ENCODE results near the gene CLASP1. TPM values are rescaled to one million over a fixed set of nuclear protein-coding genes. Genes with fewer than 3 reads are reported as not detected.

Gene CLASP1
- total and polyA plus RNA-seq, 2 experiments from 2014 or later: 20.1 to 45.9 TPM

DNA sequence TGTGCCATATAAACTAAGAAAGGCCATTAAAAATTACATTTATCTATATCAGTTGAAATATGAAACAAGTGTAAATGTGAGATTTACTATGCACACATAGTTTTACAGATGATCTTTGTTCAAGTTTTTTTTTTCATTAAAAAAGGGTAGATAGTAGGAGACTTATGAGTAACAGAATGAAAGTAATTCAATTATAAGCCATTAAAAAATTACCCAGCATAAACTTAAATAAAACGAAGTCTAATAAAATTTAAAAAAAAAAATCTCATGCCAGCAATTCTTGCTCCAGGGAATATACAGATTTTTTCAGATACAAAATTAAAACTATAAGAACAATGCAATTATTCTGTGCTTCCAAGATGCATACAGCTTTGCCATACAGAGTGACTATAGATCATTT, 236.9 kb downstream of the CLASP1 start:
- Histone ChIP-seq H3K4me2 (no peak overlapping the region), H3K4me1 (ENCODE audit: insufficient read depth) (no peaks in the 10 kb centered on the region), H3K9me3 (ENCODE audit: low read depth) (no peaks in the 10 kb centered on the region), H3K4me3 (no peak overlapping the region), H3K79me2 (no peaks in the 10 kb centered on the region), H3K36me3 (replicated peaks; ENCODE audit: insufficient read depth, low read depth) (no peaks in the 10 kb centered on the region), H2AFZ (no peak overlapping the region), H4K20me1 (ENCODE audit: insufficient read depth, poor library complexity, severe bottlenecking) (no peaks in the 10 kb centered on the region), H3K27ac (no peak overlapping the region), H3K27me3 (no peaks in the 10 kb centered on the region), H3K9me2 (replicated peaks; ENCODE audit: insufficient read depth) (no peaks in the 10 kb centered on the region)
- TF ChIP-seq EZH2phosphoT487 (IDR thresholded peaks at IDR 0.05; ENCODE audit: low read depth, severe bottlenecking, unreplicated experiment) (no peak), EZH2 (IDR thresholded peaks at IDR 0.05; ENCODE audit: borderline replicate concordance) (no peak)
- TF ChIP-seq, protein P1, sequence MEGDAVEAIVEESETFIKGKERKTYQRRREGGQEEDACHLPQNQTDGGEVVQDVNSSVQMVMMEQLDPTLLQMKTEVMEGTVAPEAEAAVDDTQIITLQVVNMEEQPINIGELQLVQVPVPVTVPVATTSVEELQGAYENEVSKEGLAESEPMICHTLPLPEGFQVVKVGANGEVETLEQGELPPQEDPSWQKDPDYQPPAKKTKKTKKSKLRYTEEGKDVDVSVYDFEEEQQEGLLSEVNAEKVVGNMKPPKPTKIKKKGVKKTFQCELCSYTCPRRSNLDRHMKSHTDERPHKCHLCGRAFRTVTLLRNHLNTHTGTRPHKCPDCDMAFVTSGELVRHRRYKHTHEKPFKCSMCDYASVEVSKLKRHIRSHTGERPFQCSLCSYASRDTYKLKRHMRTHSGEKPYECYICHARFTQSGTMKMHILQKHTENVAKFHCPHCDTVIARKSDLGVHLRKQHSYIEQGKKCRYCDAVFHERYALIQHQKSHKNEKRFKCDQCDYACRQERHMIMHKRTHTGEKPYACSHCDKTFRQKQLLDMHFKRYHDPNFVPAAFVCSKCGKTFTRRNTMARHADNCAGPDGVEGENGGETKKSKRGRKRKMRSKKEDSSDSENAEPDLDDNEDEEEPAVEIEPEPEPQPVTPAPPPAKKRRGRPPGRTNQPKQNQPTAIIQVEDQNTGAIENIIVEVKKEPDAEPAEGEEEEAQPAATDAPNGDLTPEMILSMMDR (IDR thresholded peaks at IDR 0.05; ENCODE audit: poor library complexity): no peak
- 79% methylated on average over 1 of the region's 1 CpG for WGBS (ENCODE audit: low lambda C conversion rate, missing lambda C conversion rate)
- no peak for DNase-seq (ENCODE audit: low spot score)

DNA sequence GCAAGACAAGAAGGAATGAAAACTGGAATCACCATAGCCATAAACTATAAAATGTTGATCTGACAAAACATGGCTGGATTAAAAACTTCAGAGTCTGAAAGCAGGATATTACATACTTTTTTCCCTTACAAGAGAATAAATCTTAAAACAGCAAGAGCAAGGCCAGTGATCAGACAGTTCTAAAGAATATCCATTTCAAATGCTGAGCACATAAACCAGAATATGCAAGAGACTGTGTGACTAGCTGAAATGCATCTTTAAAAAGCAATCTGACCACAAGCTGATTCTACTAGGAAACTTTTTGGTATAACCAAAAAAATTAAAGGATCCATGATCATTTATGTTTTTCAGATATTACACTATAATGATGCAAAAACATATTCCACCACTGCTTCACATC, 239.3 kb downstream of the CLASP1 start:
- no peaks in the 10 kb centered on the region for H4K20me1 ChIP-seq (ENCODE audit: insufficient read depth, poor library complexity, severe bottlenecking)
- TF ChIP-seq EZH2 (IDR thresholded peaks at IDR 0.05; ENCODE audit: borderline replicate concordance): no peak
- TF ChIP-seq, protein P1 (IDR thresholded peaks at IDR 0.05; ENCODE audit: poor library complexity): no peak
- TF ChIP-seq EZH2phosphoT487 (IDR thresholded peaks at IDR 0.05; ENCODE audit: low read depth, severe bottlenecking, unreplicated experiment): no peak
- H3K4me2 ChIP-seq: no peak overlapping the region
- no peaks in the 10 kb centered on the region for H3K9me3 ChIP-seq (ENCODE audit: low read depth)
- H3K27me3 ChIP-seq: no peaks in the 10 kb centered on the region
- no peaks in the 10 kb centered on the region for H3K9me2 ChIP-seq (replicated peaks; ENCODE audit: insufficient read depth)
- no peaks in the 10 kb centered on the region for H3K36me3 ChIP-seq (replicated peaks; ENCODE audit: insufficient read depth, low read depth)
- H2AFZ ChIP-seq: no peak overlapping the region
- H3K4me1 ChIP-seq (ENCODE audit: insufficient read depth): no peaks in the 10 kb centered on the region
- H3K79me2 ChIP-seq: no peaks in the 10 kb centered on the region
- no peak overlapping the region for H3K27ac ChIP-seq
- no peak for DNase-seq (ENCODE audit: low spot score)
- H3K4me3 ChIP-seq: no peak overlapping the region

DNA sequence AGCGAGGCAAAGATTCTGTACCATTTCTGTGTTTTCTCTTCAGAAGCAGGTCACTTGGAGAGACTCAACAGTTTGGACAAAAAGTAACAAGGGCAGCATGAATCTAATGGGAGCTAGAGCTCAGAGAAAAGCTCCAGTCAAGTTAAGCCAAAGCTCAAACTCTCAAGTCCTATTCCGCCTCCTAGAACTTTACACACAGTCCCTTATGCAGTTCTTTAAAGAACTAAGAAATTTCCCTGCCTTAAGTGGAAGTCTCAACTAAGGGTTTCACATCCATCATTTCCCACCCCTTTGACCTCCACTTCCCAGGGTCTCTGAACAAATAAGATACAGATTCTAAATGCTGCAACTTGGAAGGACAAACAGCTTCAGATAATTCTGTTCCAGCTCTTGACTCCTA, 239.9 kb downstream of the CLASP1 start:
- H3K9me2 ChIP-seq (replicated peaks; ENCODE audit: insufficient read depth): no peaks in the 10 kb centered on the region
- H4K20me1 ChIP-seq (ENCODE audit: insufficient read depth, poor library complexity, severe bottlenecking): no peaks in the 10 kb centered on the region
- H3K4me2 ChIP-seq: no peak overlapping the region
- 96% methylated on average over 2 of the region's 2 CpGs for WGBS (ENCODE audit: low lambda C conversion rate, missing lambda C conversion rate)
- H2AFZ ChIP-seq: no peak overlapping the region
- H3K27ac ChIP-seq: no peak overlapping the region
- TF ChIP-seq EZH2phosphoT487 (IDR thresholded peaks at IDR 0.05; ENCODE audit: low read depth, severe bottlenecking, unreplicated experiment) (no peak), EZH2 (IDR thresholded peaks at IDR 0.05; ENCODE audit: borderline replicate concordance) (no peak)
- TF ChIP-seq, protein P1 (IDR thresholded peaks at IDR 0.05; ENCODE audit: poor library complexity): no peak
- H3K4me3 ChIP-seq: no peak overlapping the region
- no peaks in the 10 kb centered on the region for H3K79me2 ChIP-seq
- no peaks in the 10 kb centered on the region for H3K36me3 ChIP-seq (replicated peaks; ENCODE audit: insufficient read depth, low read depth)
- no peaks in the 10 kb centered on the region for H3K4me1 ChIP-seq (ENCODE audit: insufficient read depth)
- no peak for DNase-seq (ENCODE audit: low spot score)
- no peaks in the 10 kb centered on the region for H3K27me3 ChIP-seq
- no peaks in the 10 kb centered on the region for H3K9me3 ChIP-seq (ENCODE audit: low read depth)

DNA sequence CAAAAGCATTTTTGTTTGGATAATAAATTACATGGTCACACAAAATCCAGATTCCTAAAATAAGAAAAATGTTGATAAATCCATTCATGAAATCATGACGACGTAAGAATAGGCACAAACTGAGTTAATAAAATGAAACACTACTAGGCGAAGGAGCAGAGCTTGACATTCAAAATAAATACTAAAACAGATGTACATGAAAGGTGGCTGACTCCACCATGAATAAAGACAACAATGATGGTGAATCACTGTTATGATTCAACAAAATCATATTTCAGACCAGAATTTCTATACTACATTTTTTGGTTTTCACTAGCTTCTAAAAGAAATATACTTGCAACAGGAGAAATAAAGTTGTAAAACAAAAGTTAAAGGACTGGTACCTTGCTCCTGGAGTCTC, 240.6 kb downstream of the CLASP1 start:
- DNase-seq (ENCODE audit: low spot score): no peak
- H3K36me3 ChIP-seq (replicated peaks; ENCODE audit: insufficient read depth, low read depth): no peaks in the 10 kb centered on the region
- no peaks in the 10 kb centered on the region for H3K9me2 ChIP-seq (replicated peaks; ENCODE audit: insufficient read depth)
- H3K4me3 ChIP-seq: no peak overlapping the region
- H3K27me3 ChIP-seq: no peaks in the 10 kb centered on the region
- no peaks in the 10 kb centered on the region for H3K9me3 ChIP-seq (ENCODE audit: low read depth)
- H3K4me2 ChIP-seq: no peak overlapping the region
- H3K27ac ChIP-seq: no peak overlapping the region
- TF ChIP-seq EZH2 (IDR thresholded peaks at IDR 0.05; ENCODE audit: borderline replicate concordance): no peak
- TF ChIP-seq, protein P1 (IDR thresholded peaks at IDR 0.05; ENCODE audit: poor library complexity): no peak
- no peak for TF ChIP-seq EZH2phosphoT487 (IDR thresholded peaks at IDR 0.05; ENCODE audit: low read depth, severe bottlenecking, unreplicated experiment)
- no peaks in the 10 kb centered on the region for H3K79me2 ChIP-seq
- no peaks in the 10 kb centered on the region for H3K4me1 ChIP-seq (ENCODE audit: insufficient read depth)
- no peak overlapping the region for H2AFZ ChIP-seq
- H4K20me1 ChIP-seq (ENCODE audit: insufficient read depth, poor library complexity, severe bottlenecking): no peaks in the 10 kb centered on the region
- WGBS (ENCODE audit: low lambda C conversion rate, missing lambda C conversion rate): 96% methylated on average over 3 of the region's 3 CpGs

Measured in hepatocyte (in vitro differentiated cells).